Measurements from ENCODE around the gene RALGAPA1. TPM values are rescaled to one million over a fixed set of nuclear protein-coding genes. Genes with fewer than 3 reads are reported as not detected.

The RALGAPA1 gene
- total RNA-seq, 4 donors from 2014 or later, result 52.5 to 127 (median 67.7) TPM

GRCh38 chr14:35543006-35543405 lies 266.1 kb downstream of the RALGAPA1 start:
- H3K4me1 ChIP-seq, result no peaks in the 10 kb centered on the region
- no peak for TF ChIP-seq CTCF (IDR thresholded peaks at IDR 0.05)
- no peak for TF ChIP-seq POLR2A (IDR thresholded peaks at IDR 0.05)
- no peak for TF ChIP-seq EP300 (IDR thresholded peaks at IDR 0.05)
- TF ChIP-seq POLR2AphosphoS5 (IDR thresholded peaks at IDR 0.05), result no peak
- H3K9me3 ChIP-seq, result no peaks in the 10 kb centered on the region
- no peaks in the 10 kb centered on the region for H3K27me3 ChIP-seq
- WGBS, result 94% methylated on average over 5 of the region's 5 CpGs
- no peak for DNase-seq (ENCODE audit: low spot score in 2 of 2)
- H3K4me3 ChIP-seq, result no peak overlapping the region
- no peaks in the 10 kb centered on the region for H3K36me3 ChIP-seq
- H3K27ac ChIP-seq, result no peak overlapping the region

- Histone ChIP-seq H3K4me1 (peaks cover 8% of the 10 kb centered on the region), H3K27ac (no peak overlapping the region), H3K27me3 (peaks cover 12% of the 10 kb centered on the region), H3K36me3 (peaks cover 3% of the 10 kb centered on the region), H3K4me3 (no peak overlapping the region), H3K9me3 (no peaks in the 10 kb centered on the region)
- WGBS, result 72% methylated on average over 2 of the region's 2 CpGs
- DNase-seq (ENCODE audit: low spot score in 2 of 2), result no peak
- TF ChIP-seq EP300 (IDR thresholded peaks at IDR 0.05) (no peak), POLR2A (IDR thresholded peaks at IDR 0.05) (no peak), CTCF (IDR thresholded peaks at IDR 0.05) (no peak), POLR2AphosphoS5 (IDR thresholded peaks at IDR 0.05) (no peak)
These were observed 269.1 kb downstream of the RALGAPA1 start for GRCh38 chr14:35539969-35540368.

- TF ChIP-seq POLR2A (IDR thresholded peaks at IDR 0.05) (no peak), EP300 (IDR thresholded peaks at IDR 0.05) (no peak), CTCF (IDR thresholded peaks at IDR 0.05) (no peak), POLR2AphosphoS5 (IDR thresholded peaks at IDR 0.05) (no peak)
- WGBS, result 32% methylated on average over 13 of the region's 37 CpGs
- Histone ChIP-seq H3K27me3 (peaks cover 55% of the 10 kb centered on the region), H3K4me1 (peaks cover 31% of the 10 kb centered on the region), H3K36me3 (peaks cover 3% of the 10 kb centered on the region), H3K4me3 (peak overlapping the region; percentile 67), H3K27ac (no peak overlapping the region), H3K9me3 (no peaks in the 10 kb centered on the region)
- no peak for DNase-seq (ENCODE audit: low spot score in 2 of 2)
These were observed 273.5 kb downstream of the RALGAPA1 start for GRCh38 chr14:35535483-35536112.

- no peak for DNase-seq (ENCODE audit: low spot score in 2 of 2)
- Histone ChIP-seq H3K4me1 (peaks cover 31% of the 10 kb centered on the region), H3K36me3 (peaks cover 3% of the 10 kb centered on the region), H3K9me3 (no peaks in the 10 kb centered on the region), H3K4me3 (peak overlapping the region; percentile 67), H3K27ac (no peak overlapping the region), H3K27me3 (peaks cover 61% of the 10 kb centered on the region)
- WGBS, result 4% methylated on average over 22 of the region's 55 CpGs
- TF ChIP-seq EP300 (IDR thresholded peaks at IDR 0.05) (no peak), CTCF (IDR thresholded peaks at IDR 0.05) (no peak), POLR2AphosphoS5 (IDR thresholded peaks at IDR 0.05) (no peak), POLR2A (IDR thresholded peaks at IDR 0.05) (no peak)
These were observed 274.1 kb downstream of the RALGAPA1 start for GRCh38 chr14:35534873-35535482.

- Histone ChIP-seq H3K9me3 (no peaks in the 10 kb centered on the region), H3K27ac (no peak overlapping the region), H3K27me3 (peaks cover 65% of the 10 kb centered on the region), H3K36me3 (peaks cover 3% of the 10 kb centered on the region), H3K4me1 (peaks cover 31% of the 10 kb centered on the region), H3K4me3 (peak overlapping the region; percentile 67)
- DNase-seq (ENCODE audit: low spot score in 2 of 2), result no peak
- 14% methylated on average over 8 of the region's 77 CpGs for WGBS
- TF ChIP-seq POLR2A (IDR thresholded peaks at IDR 0.05) (no peak), EP300 (IDR thresholded peaks at IDR 0.05) (no peak), CTCF (IDR thresholded peaks at IDR 0.05) (no peak), POLR2AphosphoS5 (IDR thresholded peaks at IDR 0.05) (no peak)
These were observed 274.8 kb downstream of the RALGAPA1 start for GRCh38 chr14:35534208-35534872.

Measured in suprapubic skin (tissue), 4 donors.